GM12872 (cell line): Measurements from ENCODE around the gene CPN1.

Experiments used
- TF ChIP-seq, protein P1 (sequence below): IDR thresholded peaks from 3 replicates; pipeline ENCODE4 v1.5.1; 2011; ENCODE audit warnings: low read depth, mild to moderate bottlenecking, low read length, moderate library complexity; ENCODE audit not compliant: insufficient read depth

CPN1 gene

DNA sequence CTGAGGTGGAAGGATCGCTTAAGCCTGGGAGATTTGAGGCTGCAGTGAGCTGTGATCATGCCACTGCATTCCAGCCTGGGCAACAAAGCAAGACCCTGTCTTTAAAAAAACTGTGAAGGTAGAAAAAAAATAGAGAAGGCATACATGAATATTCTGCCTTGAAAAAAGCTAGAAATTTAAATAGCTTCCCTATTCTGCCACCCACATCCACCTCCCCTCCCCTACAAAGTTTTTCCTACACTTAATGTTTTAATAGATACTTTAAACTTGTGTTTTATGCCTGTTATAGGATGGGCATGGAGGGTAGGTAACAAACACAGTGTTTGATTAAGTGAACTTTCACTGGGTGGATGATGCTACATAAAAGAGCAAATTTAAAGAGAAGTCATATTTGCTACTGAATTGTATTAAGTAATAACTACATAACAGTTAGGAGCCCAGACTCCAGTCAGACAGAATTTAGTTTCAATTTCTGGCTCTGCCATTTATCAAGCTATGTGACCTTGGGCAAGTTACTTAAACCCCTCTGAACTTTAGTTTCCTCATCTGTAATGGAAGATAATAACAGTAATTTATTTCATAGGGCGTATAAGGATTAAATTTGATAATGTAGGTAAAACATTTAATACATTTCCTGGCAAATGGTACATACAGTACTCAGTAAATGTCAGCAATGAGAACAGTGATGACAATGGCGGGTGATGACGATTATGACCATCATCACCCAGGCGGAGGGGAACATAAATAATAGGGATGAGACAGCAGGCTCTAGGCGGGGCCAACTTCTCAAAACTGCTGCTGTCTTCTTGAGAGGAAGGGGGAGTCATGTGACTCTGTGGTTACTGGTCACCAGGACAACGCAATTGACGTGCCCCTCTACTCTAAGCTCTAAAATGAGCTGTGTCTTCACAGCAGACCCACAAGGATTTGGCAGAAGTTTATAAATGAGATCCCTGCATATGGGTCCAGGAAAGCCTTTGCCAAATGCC, 87.7 kb downstream of the CPN1 start:
- TF ChIP-seq, protein P1, sequence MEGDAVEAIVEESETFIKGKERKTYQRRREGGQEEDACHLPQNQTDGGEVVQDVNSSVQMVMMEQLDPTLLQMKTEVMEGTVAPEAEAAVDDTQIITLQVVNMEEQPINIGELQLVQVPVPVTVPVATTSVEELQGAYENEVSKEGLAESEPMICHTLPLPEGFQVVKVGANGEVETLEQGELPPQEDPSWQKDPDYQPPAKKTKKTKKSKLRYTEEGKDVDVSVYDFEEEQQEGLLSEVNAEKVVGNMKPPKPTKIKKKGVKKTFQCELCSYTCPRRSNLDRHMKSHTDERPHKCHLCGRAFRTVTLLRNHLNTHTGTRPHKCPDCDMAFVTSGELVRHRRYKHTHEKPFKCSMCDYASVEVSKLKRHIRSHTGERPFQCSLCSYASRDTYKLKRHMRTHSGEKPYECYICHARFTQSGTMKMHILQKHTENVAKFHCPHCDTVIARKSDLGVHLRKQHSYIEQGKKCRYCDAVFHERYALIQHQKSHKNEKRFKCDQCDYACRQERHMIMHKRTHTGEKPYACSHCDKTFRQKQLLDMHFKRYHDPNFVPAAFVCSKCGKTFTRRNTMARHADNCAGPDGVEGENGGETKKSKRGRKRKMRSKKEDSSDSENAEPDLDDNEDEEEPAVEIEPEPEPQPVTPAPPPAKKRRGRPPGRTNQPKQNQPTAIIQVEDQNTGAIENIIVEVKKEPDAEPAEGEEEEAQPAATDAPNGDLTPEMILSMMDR: no peak
